H1 (cell line): Measurements from ENCODE around the gene TEF. TPM values are rescaled to one million over a fixed set of nuclear protein-coding genes. Genes with fewer than 3 reads are reported as not detected.

Experiments used
- GTF2F1 ChIP-seq: IDR thresholded peaks from 2 replicates; pipeline ENCODE4 v1.6.1; 2012; ENCODE audit warnings: low read depth, low read length, improper control_type of control experiment, borderline replicate concordance
- KDM5A ChIP-seq: fragments of 200-600 bp; IDR thresholded peaks from 2 replicates; pipeline ENCODE4 v1.7.1; 2012; ENCODE audit warnings: mild to moderate bottlenecking, low read length, inconsistent platforms, mixed read lengths
- SP1 ChIP-seq: IDR thresholded peaks from 2 replicates; pipeline ENCODE4 v1.6.1; 2011; ENCODE audit warnings: low read depth, low read length
- polyA plus RNA-seq, 7 experiments: library from polyadenylated mRNA; depleted of rRNA in 3 of 7; stranded (reverse) in 5 of 7; unstranded in 2 of 7; fragments of >200 nt in 5 of 7; fragments of 200-250 nt in 2 of 7; gene quantifications; 1 replicate in 5 of 7; 2 replicates in 1 of 7; 4 replicates in 1 of 7; pipeline versions ENCODE4 v1.2.1 to v1.2.3, GENCODE V29; 2011 to 2013; ENCODE audit warnings: missing spikeins in 2 of 7, mixed read lengths in 2 of 7
- total RNA-seq: library from RNA; stranded (reverse); fragmentation: NEBNext Ultra II Directional; extraction: Animal tissue kit (Norgen Biotek cat#: 25700); gene quantifications from 2 replicates; pipeline ENCODE4 v1.2.1, GENCODE V29; 2021
- TF ChIP-seq, protein P1 (sequence below): fragments of 300-600 bp; sonication (generic); IDR thresholded peaks from 2 replicates; pipeline ENCODE4 v1.7.1; 2012; ENCODE audit warnings: low read length, moderate library complexity, mild to moderate bottlenecking, inconsistent platforms; ENCODE audit not compliant: insufficient replicate concordance
- TF ChIP-seq, protein P2 (sequence below): IDR thresholded peaks from 2 replicates; pipeline ENCODE4 v1.6.1; 2012; ENCODE audit warnings: inconsistent platforms
- TF ChIP-seq, protein P3 (sequence below): IDR thresholded peaks from 2 replicates; pipeline ENCODE4 v1.6.1; 2011; ENCODE audit warnings: low read length, improper control_type of control experiment

Gene TEF
- total and polyA plus RNA-seq, 2 of the 8 experiments (the other 6 are each of a cell fraction or from before 2014, with no cell fraction given), result 7.4 to 9.0 TPM

DNA sequence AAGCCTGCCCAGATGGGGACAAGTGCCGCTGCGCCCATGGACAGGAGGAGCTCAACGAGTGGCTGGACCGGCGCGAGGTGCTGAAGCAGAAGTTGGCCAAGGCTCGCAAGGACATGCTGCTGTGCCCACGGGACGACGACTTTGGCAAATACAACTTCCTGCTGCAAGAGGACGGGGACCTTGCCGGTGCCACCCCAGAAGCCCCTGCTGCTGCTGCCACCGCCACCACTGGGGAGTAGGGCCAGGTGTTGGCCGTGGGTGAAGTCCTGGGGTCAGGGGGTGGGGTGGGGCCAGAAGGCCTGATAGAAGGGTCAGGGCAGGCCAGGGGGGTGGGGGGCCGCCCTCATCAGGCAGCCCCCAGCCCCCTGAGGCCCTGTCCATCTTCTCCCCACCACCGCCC, 24.6 kb upstream of the TEF start (continued):
- TF ChIP-seq, protein P1, sequence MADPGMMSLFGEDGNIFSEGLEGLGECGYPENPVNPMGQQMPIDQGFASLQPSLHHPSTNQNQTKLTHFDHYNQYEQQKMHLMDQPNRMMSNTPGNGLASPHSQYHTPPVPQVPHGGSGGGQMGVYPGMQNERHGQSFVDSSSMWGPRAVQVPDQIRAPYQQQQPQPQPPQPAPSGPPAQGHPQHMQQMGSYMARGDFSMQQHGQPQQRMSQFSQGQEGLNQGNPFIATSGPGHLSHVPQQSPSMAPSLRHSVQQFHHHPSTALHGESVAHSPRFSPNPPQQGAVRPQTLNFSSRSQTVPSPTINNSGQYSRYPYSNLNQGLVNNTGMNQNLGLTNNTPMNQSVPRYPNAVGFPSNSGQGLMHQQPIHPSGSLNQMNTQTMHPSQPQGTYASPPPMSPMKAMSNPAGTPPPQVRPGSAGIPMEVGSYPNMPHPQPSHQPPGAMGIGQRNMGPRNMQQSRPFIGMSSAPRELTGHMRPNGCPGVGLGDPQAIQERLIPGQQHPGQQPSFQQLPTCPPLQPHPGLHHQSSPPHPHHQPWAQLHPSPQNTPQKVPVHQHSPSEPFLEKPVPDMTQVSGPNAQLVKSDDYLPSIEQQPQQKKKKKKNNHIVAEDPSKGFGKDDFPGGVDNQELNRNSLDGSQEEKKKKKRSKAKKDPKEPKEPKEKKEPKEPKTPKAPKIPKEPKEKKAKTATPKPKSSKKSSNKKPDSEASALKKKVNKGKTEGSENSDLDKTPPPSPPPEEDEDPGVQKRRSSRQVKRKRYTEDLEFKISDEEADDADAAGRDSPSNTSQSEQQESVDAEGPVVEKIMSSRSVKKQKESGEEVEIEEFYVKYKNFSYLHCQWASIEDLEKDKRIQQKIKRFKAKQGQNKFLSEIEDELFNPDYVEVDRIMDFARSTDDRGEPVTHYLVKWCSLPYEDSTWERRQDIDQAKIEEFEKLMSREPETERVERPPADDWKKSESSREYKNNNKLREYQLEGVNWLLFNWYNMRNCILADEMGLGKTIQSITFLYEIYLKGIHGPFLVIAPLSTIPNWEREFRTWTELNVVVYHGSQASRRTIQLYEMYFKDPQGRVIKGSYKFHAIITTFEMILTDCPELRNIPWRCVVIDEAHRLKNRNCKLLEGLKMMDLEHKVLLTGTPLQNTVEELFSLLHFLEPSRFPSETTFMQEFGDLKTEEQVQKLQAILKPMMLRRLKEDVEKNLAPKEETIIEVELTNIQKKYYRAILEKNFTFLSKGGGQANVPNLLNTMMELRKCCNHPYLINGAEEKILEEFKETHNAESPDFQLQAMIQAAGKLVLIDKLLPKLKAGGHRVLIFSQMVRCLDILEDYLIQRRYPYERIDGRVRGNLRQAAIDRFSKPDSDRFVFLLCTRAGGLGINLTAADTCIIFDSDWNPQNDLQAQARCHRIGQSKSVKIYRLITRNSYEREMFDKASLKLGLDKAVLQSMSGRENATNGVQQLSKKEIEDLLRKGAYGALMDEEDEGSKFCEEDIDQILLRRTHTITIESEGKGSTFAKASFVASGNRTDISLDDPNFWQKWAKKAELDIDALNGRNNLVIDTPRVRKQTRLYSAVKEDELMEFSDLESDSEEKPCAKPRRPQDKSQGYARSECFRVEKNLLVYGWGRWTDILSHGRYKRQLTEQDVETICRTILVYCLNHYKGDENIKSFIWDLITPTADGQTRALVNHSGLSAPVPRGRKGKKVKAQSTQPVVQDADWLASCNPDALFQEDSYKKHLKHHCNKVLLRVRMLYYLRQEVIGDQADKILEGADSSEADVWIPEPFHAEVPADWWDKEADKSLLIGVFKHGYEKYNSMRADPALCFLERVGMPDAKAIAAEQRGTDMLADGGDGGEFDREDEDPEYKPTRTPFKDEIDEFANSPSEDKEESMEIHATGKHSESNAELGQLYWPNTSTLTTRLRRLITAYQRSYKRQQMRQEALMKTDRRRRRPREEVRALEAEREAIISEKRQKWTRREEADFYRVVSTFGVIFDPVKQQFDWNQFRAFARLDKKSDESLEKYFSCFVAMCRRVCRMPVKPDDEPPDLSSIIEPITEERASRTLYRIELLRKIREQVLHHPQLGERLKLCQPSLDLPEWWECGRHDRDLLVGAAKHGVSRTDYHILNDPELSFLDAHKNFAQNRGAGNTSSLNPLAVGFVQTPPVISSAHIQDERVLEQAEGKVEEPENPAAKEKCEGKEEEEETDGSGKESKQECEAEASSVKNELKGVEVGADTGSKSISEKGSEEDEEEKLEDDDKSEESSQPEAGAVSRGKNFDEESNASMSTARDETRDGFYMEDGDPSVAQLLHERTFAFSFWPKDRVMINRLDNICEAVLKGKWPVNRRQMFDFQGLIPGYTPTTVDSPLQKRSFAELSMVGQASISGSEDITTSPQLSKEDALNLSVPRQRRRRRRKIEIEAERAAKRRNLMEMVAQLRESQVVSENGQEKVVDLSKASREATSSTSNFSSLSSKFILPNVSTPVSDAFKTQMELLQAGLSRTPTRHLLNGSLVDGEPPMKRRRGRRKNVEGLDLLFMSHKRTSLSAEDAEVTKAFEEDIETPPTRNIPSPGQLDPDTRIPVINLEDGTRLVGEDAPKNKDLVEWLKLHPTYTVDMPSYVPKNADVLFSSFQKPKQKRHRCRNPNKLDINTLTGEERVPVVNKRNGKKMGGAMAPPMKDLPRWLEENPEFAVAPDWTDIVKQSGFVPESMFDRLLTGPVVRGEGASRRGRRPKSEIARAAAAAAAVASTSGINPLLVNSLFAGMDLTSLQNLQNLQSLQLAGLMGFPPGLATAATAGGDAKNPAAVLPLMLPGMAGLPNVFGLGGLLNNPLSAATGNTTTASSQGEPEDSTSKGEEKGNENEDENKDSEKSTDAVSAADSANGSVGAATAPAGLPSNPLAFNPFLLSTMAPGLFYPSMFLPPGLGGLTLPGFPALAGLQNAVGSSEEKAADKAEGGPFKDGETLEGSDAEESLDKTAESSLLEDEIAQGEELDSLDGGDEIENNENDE, result no peak
- TF ChIP-seq, protein P2, sequence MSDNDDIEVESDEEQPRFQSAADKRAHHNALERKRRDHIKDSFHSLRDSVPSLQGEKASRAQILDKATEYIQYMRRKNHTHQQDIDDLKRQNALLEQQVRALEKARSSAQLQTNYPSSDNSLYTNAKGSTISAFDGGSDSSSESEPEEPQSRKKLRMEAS, result no peak
- TF ChIP-seq GTF2F1 (no peak), SP1 (no peak), KDM5A (no peak)
- TF ChIP-seq, protein P3, sequence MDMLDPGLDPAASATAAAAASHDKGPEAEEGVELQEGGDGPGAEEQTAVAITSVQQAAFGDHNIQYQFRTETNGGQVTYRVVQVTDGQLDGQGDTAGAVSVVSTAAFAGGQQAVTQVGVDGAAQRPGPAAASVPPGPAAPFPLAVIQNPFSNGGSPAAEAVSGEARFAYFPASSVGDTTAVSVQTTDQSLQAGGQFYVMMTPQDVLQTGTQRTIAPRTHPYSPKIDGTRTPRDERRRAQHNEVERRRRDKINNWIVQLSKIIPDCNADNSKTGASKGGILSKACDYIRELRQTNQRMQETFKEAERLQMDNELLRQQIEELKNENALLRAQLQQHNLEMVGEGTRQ, result no peak
